ENCODE measurements around the gene TWSG1. TPM values are rescaled to one million over a fixed set of nuclear protein-coding genes. Genes with fewer than 3 reads are reported as not detected.

The TWSG1 gene
- total RNA-seq, 6 experiments from 2014 or later: 3.7 to 11.3 (median 5.9) TPM

GRCh38 chr18:9418047-9418690, 83.6 kb downstream of the TWSG1 start:
- ATAC-seq: peak in 1 of 4 donors; percentile 28
- Histone ChIP-seq H3K4me3 (no peak overlapping the region), H3K27me3 (no peaks in the 10 kb centered on the region), H3K36me3 (no peaks in the 10 kb centered on the region), H3K9me3 (no peaks in the 10 kb centered on the region), H3K27ac (no peak overlapping the region), H3K4me1 (no peaks in the 10 kb centered on the region)
- TF ChIP-seq POLR2A (IDR thresholded peaks at IDR 0.05): no peak
- TF ChIP-seq, protein P1, sequence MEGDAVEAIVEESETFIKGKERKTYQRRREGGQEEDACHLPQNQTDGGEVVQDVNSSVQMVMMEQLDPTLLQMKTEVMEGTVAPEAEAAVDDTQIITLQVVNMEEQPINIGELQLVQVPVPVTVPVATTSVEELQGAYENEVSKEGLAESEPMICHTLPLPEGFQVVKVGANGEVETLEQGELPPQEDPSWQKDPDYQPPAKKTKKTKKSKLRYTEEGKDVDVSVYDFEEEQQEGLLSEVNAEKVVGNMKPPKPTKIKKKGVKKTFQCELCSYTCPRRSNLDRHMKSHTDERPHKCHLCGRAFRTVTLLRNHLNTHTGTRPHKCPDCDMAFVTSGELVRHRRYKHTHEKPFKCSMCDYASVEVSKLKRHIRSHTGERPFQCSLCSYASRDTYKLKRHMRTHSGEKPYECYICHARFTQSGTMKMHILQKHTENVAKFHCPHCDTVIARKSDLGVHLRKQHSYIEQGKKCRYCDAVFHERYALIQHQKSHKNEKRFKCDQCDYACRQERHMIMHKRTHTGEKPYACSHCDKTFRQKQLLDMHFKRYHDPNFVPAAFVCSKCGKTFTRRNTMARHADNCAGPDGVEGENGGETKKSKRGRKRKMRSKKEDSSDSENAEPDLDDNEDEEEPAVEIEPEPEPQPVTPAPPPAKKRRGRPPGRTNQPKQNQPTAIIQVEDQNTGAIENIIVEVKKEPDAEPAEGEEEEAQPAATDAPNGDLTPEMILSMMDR (IDR thresholded peaks at IDR 0.05): no peak
- intact Hi-C loops (cut with DNase I): no loop called here
- WGBS (ENCODE audit: insufficient coverage, low coverage, low lambda C conversion rate, missing lambda C conversion rate): 75% methylated on average over 4 of the region's 6 CpGs
- no peak for DNase-seq

DNA sequence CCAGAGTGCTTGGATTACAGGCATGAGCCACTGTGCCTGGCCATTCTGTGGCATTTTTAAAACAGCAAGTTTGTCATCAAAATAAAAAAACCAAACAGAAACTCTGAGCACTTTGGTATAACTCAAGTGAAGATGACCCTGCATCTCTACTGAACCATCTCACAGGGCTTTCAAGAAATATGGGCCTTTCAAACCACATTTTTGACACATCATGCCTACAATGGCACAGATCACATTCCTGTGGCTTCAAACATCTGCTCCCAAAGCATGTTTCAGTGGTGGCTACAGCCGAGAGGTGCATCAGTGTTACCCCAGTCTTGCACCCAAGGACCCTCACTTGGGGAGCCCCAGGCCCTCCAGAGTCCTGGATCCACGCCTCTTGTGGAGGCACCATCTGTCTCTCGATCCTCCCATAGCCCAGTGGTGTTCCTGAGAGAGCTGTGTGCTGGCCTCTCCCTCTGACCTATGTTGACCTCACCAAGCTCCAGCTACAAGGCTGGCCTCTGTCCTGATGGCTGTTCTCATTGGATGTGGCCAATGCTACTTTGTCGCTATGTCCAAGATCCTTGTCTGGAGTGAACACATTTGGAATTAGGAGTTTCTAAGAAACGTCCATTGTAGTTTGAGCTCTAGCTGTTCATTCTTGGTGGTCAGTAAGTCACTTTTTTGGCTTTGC, 85.5 kb downstream of the TWSG1 start:
- Histone ChIP-seq H3K27ac (no peak overlapping the region), H3K36me3 (no peaks in the 10 kb centered on the region), H3K4me3 (no peak overlapping the region), H3K27me3 (no peaks in the 10 kb centered on the region), H3K4me1 (no peaks in the 10 kb centered on the region), H3K9me3 (no peaks in the 10 kb centered on the region)
- ATAC-seq (no peak), DNase-seq (no peak)
- no peak for TF ChIP-seq POLR2A (IDR thresholded peaks at IDR 0.05)
- TF ChIP-seq, protein P1 (IDR thresholded peaks at IDR 0.05): no peak
- WGBS (ENCODE audit: insufficient coverage, low coverage, low lambda C conversion rate, missing lambda C conversion rate): 64% methylated on average over 4 of the region's 5 CpGs
- intact Hi-C loops (cut with DNase I): no loop called here

- DNase-seq (no peak), ATAC-seq (no peak)
- no peak overlapping the region for H3K4me3 ChIP-seq
- no peaks in the 10 kb centered on the region for H3K36me3 ChIP-seq
- no peaks in the 10 kb centered on the region for H3K9me3 ChIP-seq
- no peaks in the 10 kb centered on the region for H3K4me1 ChIP-seq
- H3K27me3 ChIP-seq: no peaks in the 10 kb centered on the region
- no peak overlapping the region for H3K27ac ChIP-seq
- TF ChIP-seq POLR2A (IDR thresholded peaks at IDR 0.05): no peak
- TF ChIP-seq, protein P1 (IDR thresholded peaks at IDR 0.05): no peak
- WGBS (ENCODE audit: insufficient coverage, low coverage, low lambda C conversion rate, missing lambda C conversion rate): 75% methylated on average over 8 of the region's 9 CpGs
- intact Hi-C loops (cut with DNase I): no loop called here
Measured at GRCh38 chr18:9421096-9421900, 86.7 kb downstream of the TWSG1 start.

GRCh38 chr18:9421901-9422327, 87.3 kb downstream of the TWSG1 start:
- ATAC-seq: no peak
- intact Hi-C loops (cut with DNase I): no loop called here
- WGBS (ENCODE audit: insufficient coverage, low coverage, low lambda C conversion rate, missing lambda C conversion rate): 72% methylated on average over 7 of the region's 7 CpGs

More at GRCh38 chr18:9421901-9422327, 87.3 kb downstream of the TWSG1 start:
- Histone ChIP-seq H3K9me3 (no peaks in the 10 kb centered on the region), H3K4me1 (no peaks in the 10 kb centered on the region), H3K27ac (no peak overlapping the region), H3K4me3 (no peak overlapping the region), H3K36me3 (no peaks in the 10 kb centered on the region), H3K27me3 (no peaks in the 10 kb centered on the region)
- DNase-seq: no peak
- no peak for TF ChIP-seq POLR2A (IDR thresholded peaks at IDR 0.05)
- TF ChIP-seq, protein P1 (IDR thresholded peaks at IDR 0.05): no peak

Measured in right lobe of liver (tissue), 6 donors.